Measurements from ENCODE around the gene CYREN. TPM values are rescaled to one million over a fixed set of nuclear protein-coding genes. Genes with fewer than 3 reads are reported as not detected.

Gene CYREN
- total RNA-seq, 1 experiment from 2014 or later: 49.6 TPM

DNA sequence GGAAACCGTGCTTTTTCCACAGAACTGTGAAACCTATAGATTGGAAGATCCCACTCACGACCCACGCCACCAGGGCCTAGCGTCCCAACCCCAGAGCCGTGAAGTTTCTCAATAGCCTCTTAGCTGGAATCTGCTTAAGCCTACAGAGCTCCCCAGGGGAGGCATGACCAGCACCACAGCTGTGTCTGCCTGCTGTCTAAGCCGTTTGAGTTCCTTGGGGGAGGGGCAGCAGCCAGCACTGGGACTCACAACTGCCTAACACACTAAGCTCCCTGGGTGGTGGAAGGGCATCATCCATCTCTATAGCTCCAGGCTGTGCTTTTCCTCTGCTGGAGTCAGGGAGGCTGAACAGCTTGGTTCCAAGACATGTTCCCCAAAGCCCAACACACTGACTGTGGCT is 48.6 kb downstream of the CYREN start:
- no peak for TF ChIP-seq TCF7L2 (IDR thresholded peaks at IDR 0.05; ENCODE audit: low read depth, low read length)
- TF ChIP-seq, protein P1, sequence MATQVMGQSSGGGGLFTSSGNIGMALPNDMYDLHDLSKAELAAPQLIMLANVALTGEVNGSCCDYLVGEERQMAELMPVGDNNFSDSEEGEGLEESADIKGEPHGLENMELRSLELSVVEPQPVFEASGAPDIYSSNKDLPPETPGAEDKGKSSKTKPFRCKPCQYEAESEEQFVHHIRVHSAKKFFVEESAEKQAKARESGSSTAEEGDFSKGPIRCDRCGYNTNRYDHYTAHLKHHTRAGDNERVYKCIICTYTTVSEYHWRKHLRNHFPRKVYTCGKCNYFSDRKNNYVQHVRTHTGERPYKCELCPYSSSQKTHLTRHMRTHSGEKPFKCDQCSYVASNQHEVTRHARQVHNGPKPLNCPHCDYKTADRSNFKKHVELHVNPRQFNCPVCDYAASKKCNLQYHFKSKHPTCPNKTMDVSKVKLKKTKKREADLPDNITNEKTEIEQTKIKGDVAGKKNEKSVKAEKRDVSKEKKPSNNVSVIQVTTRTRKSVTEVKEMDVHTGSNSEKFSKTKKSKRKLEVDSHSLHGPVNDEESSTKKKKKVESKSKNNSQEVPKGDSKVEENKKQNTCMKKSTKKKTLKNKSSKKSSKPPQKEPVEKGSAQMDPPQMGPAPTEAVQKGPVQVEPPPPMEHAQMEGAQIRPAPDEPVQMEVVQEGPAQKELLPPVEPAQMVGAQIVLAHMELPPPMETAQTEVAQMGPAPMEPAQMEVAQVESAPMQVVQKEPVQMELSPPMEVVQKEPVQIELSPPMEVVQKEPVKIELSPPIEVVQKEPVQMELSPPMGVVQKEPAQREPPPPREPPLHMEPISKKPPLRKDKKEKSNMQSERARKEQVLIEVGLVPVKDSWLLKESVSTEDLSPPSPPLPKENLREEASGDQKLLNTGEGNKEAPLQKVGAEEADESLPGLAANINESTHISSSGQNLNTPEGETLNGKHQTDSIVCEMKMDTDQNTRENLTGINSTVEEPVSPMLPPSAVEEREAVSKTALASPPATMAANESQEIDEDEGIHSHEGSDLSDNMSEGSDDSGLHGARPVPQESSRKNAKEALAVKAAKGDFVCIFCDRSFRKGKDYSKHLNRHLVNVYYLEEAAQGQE (IDR thresholded peaks at IDR 0.05; ENCODE audit: insufficient read depth in 1 of 2, low read depth in 2 of 2, low read length in 1 of 2): no peak
- TF ChIP-seq, protein P2, sequence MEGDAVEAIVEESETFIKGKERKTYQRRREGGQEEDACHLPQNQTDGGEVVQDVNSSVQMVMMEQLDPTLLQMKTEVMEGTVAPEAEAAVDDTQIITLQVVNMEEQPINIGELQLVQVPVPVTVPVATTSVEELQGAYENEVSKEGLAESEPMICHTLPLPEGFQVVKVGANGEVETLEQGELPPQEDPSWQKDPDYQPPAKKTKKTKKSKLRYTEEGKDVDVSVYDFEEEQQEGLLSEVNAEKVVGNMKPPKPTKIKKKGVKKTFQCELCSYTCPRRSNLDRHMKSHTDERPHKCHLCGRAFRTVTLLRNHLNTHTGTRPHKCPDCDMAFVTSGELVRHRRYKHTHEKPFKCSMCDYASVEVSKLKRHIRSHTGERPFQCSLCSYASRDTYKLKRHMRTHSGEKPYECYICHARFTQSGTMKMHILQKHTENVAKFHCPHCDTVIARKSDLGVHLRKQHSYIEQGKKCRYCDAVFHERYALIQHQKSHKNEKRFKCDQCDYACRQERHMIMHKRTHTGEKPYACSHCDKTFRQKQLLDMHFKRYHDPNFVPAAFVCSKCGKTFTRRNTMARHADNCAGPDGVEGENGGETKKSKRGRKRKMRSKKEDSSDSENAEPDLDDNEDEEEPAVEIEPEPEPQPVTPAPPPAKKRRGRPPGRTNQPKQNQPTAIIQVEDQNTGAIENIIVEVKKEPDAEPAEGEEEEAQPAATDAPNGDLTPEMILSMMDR (IDR thresholded peaks at IDR 0.05): no peak
- no peak for TF ChIP-seq POLR2AphosphoS5 (IDR thresholded peaks at IDR 0.05; ENCODE audit: low read depth, low read length)
- no peak for TF ChIP-seq SIN3A (IDR thresholded peaks at IDR 0.05; ENCODE audit: borderline replicate concordance, insufficient read depth, low read depth, low read length)
- Histone ChIP-seq H3K4me1 (ENCODE audit: control insufficient read depth, insufficient read depth, low read length) (no peaks in the 10 kb centered on the region), H3K4me3 (ENCODE audit: low read depth in 2 of 2, low read length in 2 of 2) (no peak overlapping the region), H3K36me3 (ENCODE audit: control insufficient read depth, insufficient read depth, low read length) (no peaks in the 10 kb centered on the region), H3K27ac (ENCODE audit: low read length) (no peak overlapping the region), H3K9me3 (ENCODE audit: control insufficient read depth, insufficient read depth, low read depth, low read length) (no peaks in the 10 kb centered on the region), H3K27me3 (ENCODE audit: control insufficient read depth, insufficient read depth, low read length) (no peaks in the 10 kb centered on the region)
- DNase-seq (ENCODE audit: low read depth, low spot score) (no peak), ATAC-seq (no peak)
- intact Hi-C loops (cut with micrococcal nuclease; ENCODE audit: unreplicated experiment): no loop called here
- no TSS peak for BruUV-seq (replicated peaks)
- ChIA-PET CTCF (no interaction called here), POLR2A (no interaction called here)
- in situ Hi-C loops (cut with HindIII; ENCODE audit: low pct_unique_long_range_greater_than_20kb, low sequenced_read_pairs): no loop called here

DNA sequence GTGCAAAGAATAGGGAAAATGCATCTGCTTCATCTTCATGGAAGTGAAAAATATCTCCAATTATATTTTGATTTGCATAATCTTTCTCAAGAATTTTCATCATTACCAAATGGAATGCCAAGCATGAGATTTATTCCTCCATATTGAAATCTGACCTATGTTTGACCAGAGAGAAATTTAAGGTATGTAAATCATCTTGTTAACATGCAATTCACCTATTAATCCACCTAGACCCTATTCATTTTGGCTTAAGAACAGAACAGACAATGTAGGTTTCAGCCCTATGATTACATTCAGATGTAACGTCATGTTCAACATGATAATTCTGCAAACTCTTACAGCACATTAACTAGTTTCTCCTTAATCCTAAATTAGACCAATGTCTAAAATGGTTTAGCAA is 53.4 kb downstream of the CYREN start:
- no peaks in the 10 kb centered on the region for H3K36me3 ChIP-seq (ENCODE audit: control insufficient read depth, insufficient read depth, low read length)
- H3K27ac ChIP-seq (ENCODE audit: low read length): no peak overlapping the region
- TF ChIP-seq, protein P1 (IDR thresholded peaks at IDR 0.05; ENCODE audit: insufficient read depth in 1 of 2, low read depth in 2 of 2, low read length in 1 of 2): no peak
- TF ChIP-seq, protein P2 (IDR thresholded peaks at IDR 0.05): no peak
- no peak for TF ChIP-seq SIN3A (IDR thresholded peaks at IDR 0.05; ENCODE audit: borderline replicate concordance, insufficient read depth, low read depth, low read length)
- TF ChIP-seq TCF7L2 (IDR thresholded peaks at IDR 0.05; ENCODE audit: low read depth, low read length): no peak
- TF ChIP-seq POLR2AphosphoS5 (IDR thresholded peaks at IDR 0.05; ENCODE audit: low read depth, low read length): no peak
- DNase-seq (ENCODE audit: low read depth, low spot score) (no peak), ATAC-seq (no peak)
- BruUV-seq (replicated peaks): no TSS peak
- no peaks in the 10 kb centered on the region for H3K9me3 ChIP-seq (ENCODE audit: control insufficient read depth, insufficient read depth, low read depth, low read length)
- H3K4me3 ChIP-seq (ENCODE audit: low read depth in 2 of 2, low read length in 2 of 2): no peak overlapping the region
- H3K27me3 ChIP-seq (ENCODE audit: control insufficient read depth, insufficient read depth, low read length): no peaks in the 10 kb centered on the region
- H3K4me1 ChIP-seq (ENCODE audit: control insufficient read depth, insufficient read depth, low read length): no peaks in the 10 kb centered on the region
- in situ Hi-C loops (cut with HindIII; ENCODE audit: low pct_unique_long_range_greater_than_20kb, low sequenced_read_pairs): no loop called here
- intact Hi-C loops (cut with micrococcal nuclease; ENCODE audit: unreplicated experiment): no loop called here
- ChIA-PET CTCF (no interaction called here), POLR2A (no interaction called here)

Small RNA genes lying within 50 kb of the gene (microRNA-seq; reads per million reads assigned to microRNA genes)
- not detected for gene MIR6509 (ENCODE audit: unreplicated experiment)

Other genes starting within 250 kb of the CYREN start
- gene AGBL3, start 184.2 kb downstream of the CYREN start, total RNA-seq (2021; ENCODE audit: unreplicated experiment): 2.5 TPM
- 3.2 TPM for gene TMEM140, start 22.6 kb downstream of the CYREN start, total RNA-seq (2021; ENCODE audit: unreplicated experiment)
- 8.8 TPM for gene WDR91, start 40.8 kb upstream of the CYREN start, total RNA-seq (2021; ENCODE audit: unreplicated experiment)
- not detected for gene STRA8, start 63.1 kb upstream of the CYREN start, total RNA-seq (2021; ENCODE audit: unreplicated experiment)

All from Panc1 (cell line).